Suprapubic skin (tissue), 3 donors: ENCODE measurements around the gene SFTPA1.
"Not testable (repeated sequence)": the region's sequence is repeated elsewhere in the genome, so short reads cannot be mapped to it uniquely, and the experiment has no call there.

ENCODE experiments used
- EP300 ChIP-seq: sonication (generic); formaldehyde crosslinking; IDR thresholded peaks from one replicate; pipeline ENCODE4 v1.6.1; 2017; ENCODE audit warnings: antibody characterized with exemption
- POLR2A ChIP-seq, 2 donors: fragments of 450-650 bp; IDR thresholded peaks; one replicate each; pipeline ENCODE4 v1.6.1; 2017; ENCODE audit warnings: antibody characterized with exemption in 2 of 2, mild to moderate bottlenecking in 2 of 2, moderate library complexity in 2 of 2
- TF ChIP-seq, protein P1 (sequence below), 2 donors: fragments of 200-600 bp in 1 of 2; fragments of 450-650 bp in 1 of 2; sonication (generic) in 1 of 2; IDR thresholded peaks; one replicate each; pipeline ENCODE4 v1.5.1; 2016 to 2019; ENCODE audit warnings: antibody characterized with exemption in 2 of 2, mild to moderate bottlenecking in 1 of 2, moderate library complexity in 1 of 2

DNA sequence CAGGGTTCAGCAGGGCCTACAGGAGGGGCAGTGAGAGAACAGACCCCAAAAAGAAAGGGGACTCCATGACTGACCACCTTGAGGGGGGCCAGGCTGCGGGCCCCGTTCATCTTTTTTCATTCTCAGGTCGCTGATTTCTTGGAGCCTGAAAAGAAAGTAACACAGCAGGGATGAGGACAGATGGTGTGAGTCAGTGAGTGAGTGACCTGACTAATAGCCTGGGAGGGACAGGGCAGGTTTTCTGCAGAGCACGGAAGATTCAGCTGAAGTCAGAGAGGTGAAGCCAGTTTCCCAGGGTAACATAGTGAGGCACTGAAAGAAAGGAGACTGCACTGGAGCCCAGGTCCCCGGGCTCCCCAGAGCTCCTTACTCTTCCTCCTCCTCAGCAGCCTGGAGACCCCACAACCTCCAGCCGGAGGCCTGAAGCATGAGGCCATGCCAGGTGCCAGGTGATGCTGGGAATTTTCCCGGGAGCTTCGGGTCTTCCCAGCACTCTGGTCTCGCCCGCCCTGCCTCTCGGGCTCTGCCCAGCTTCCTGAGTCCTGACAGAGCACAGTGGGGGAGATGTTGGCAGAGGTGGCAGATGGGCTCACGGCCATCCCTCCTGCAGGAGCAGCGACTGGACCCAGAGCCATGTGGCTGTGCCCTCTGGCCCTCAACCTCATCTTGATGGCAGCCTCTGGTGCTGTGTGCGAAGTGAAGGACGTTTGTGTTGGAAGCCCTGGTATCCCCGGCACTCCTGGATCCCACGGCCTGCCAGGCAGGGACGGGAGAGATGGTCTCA is 646 bp downstream of the SFTPA1 start:
- TF ChIP-seq EP300; POLR2A (IDR thresholded peaks at IDR 0.05): not testable (repeated sequence)
- TF ChIP-seq, protein P1, sequence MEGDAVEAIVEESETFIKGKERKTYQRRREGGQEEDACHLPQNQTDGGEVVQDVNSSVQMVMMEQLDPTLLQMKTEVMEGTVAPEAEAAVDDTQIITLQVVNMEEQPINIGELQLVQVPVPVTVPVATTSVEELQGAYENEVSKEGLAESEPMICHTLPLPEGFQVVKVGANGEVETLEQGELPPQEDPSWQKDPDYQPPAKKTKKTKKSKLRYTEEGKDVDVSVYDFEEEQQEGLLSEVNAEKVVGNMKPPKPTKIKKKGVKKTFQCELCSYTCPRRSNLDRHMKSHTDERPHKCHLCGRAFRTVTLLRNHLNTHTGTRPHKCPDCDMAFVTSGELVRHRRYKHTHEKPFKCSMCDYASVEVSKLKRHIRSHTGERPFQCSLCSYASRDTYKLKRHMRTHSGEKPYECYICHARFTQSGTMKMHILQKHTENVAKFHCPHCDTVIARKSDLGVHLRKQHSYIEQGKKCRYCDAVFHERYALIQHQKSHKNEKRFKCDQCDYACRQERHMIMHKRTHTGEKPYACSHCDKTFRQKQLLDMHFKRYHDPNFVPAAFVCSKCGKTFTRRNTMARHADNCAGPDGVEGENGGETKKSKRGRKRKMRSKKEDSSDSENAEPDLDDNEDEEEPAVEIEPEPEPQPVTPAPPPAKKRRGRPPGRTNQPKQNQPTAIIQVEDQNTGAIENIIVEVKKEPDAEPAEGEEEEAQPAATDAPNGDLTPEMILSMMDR (IDR thresholded peaks at IDR 0.05), result not testable (repeated sequence)
